ENCODE data around the gene HNRNPM. TPM values are rescaled to one million over a fixed set of nuclear protein-coding genes. Genes with fewer than 3 reads are reported as not detected.

The HNRNPM gene
- total and polyA plus RNA-seq, 2 experiments from 2014 or later: 69.3 to 159 TPM

DNA sequence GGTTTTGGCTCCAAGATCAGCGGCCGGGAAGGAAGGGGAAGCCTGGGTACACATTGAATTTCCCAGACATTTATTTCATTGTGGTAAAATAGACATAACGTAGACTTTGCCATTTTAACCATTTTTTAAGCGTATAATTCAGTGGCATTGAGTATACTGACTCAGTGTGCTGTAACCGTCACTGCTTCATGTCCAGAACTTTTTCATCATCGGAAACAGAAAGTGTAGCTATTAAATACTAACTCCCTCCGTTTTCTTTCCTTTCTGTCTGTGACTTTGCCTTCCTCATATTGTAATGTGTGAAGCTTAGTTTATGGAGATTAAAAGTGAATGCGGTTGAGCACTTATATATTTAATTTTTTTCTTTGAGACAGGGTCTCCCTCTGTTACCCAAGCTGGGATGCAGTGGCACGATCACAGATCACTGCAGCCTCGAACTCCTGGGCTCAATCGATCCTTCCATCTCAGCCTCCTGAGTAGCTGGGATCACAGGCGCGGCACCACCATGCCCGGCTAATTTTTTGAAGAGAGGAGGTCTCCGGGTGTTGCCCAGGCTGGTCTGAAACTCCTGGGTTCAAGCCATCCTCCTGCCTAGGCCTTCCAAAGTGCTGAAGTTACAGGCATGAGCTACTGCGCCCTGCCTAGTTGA, 1.4 kb downstream of the HNRNPM start:
- 33% methylated on average over 16 of the region's 16 CpGs for WGBS (ENCODE audit: low lambda C conversion rate, missing lambda C conversion rate)

DNA sequence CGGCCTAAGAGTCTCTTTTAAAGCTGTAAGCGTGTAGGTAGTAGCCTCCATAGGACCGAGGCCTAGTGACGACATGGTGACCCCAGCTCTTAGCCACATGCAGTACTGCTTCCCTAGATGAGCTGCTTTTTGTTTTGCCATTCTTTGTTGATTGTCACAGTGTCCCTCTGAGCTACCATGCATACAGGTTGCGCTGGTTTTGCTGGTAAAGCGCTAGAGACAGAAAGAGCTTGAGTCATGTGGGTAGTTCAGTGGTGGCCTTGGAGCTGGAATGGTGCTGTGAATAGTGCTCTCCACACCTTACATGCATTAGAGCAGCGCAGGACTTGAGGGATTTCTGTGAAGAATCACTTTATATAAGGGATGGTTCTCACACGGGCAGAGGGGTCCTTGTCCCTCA, 5.1 kb downstream of the HNRNPM start:
- Histone ChIP-seq H3K79me2 (peaks cover 97% of the 10 kb centered on the region), H3K9me2 (replicated peaks; ENCODE audit: insufficient read depth) (no peaks in the 10 kb centered on the region), H3K4me2 (peak overlapping the region; percentile 4), H3K27ac (no peak overlapping the region), H3K36me3 (replicated peaks; ENCODE audit: insufficient read depth, low read depth) (no peaks in the 10 kb centered on the region), H3K27me3 (no peaks in the 10 kb centered on the region), H3K4me3 (no peak overlapping the region), H2AFZ (no peak overlapping the region), H3K9me3 (ENCODE audit: low read depth) (no peaks in the 10 kb centered on the region), H4K20me1 (ENCODE audit: insufficient read depth, poor library complexity, severe bottlenecking) (peaks cover 95% of the 10 kb centered on the region), H3K4me1 (ENCODE audit: insufficient read depth) (peaks cover 53% of the 10 kb centered on the region)
- no peak for DNase-seq (ENCODE audit: low spot score)
- WGBS (ENCODE audit: low lambda C conversion rate, missing lambda C conversion rate): 83% methylated on average over 7 of the region's 8 CpGs
- TF ChIP-seq EZH2phosphoT487 (IDR thresholded peaks at IDR 0.05; ENCODE audit: low read depth, severe bottlenecking, unreplicated experiment) (no peak), CTCF (IDR thresholded peaks at IDR 0.05; ENCODE audit: poor library complexity) (no peak), EZH2 (IDR thresholded peaks at IDR 0.05; ENCODE audit: borderline replicate concordance) (no peak)

More for the DNA sequence above, 1.4 kb downstream of the HNRNPM start:
- H3K9me3 ChIP-seq (ENCODE audit: low read depth): no peaks in the 10 kb centered on the region
- no peaks in the 10 kb centered on the region for H3K27me3 ChIP-seq
- peak overlapping the region; percentile 89 for H3K4me3 ChIP-seq
- H3K4me2 ChIP-seq: peak overlapping the region; percentile 88
- DNase-seq (ENCODE audit: low spot score): no peak
- H3K79me2 ChIP-seq: peaks cover 61% of the 10 kb centered on the region
- H2AFZ ChIP-seq: no peak overlapping the region
- TF ChIP-seq EZH2phosphoT487 (IDR thresholded peaks at IDR 0.05; ENCODE audit: low read depth, severe bottlenecking, unreplicated experiment): no peak
- TF ChIP-seq EZH2 (IDR thresholded peaks at IDR 0.05; ENCODE audit: borderline replicate concordance): no peak
- no peak for TF ChIP-seq CTCF (IDR thresholded peaks at IDR 0.05; ENCODE audit: poor library complexity)
- H3K27ac ChIP-seq: peak overlapping the region; percentile 95
- no peaks in the 10 kb centered on the region for H3K36me3 ChIP-seq (replicated peaks; ENCODE audit: insufficient read depth, low read depth)
- no peaks in the 10 kb centered on the region for H3K9me2 ChIP-seq (replicated peaks; ENCODE audit: insufficient read depth)
- H4K20me1 ChIP-seq (ENCODE audit: insufficient read depth, poor library complexity, severe bottlenecking): peaks cover 59% of the 10 kb centered on the region
- peaks cover 39% of the 10 kb centered on the region for H3K4me1 ChIP-seq (ENCODE audit: insufficient read depth)

DNA sequence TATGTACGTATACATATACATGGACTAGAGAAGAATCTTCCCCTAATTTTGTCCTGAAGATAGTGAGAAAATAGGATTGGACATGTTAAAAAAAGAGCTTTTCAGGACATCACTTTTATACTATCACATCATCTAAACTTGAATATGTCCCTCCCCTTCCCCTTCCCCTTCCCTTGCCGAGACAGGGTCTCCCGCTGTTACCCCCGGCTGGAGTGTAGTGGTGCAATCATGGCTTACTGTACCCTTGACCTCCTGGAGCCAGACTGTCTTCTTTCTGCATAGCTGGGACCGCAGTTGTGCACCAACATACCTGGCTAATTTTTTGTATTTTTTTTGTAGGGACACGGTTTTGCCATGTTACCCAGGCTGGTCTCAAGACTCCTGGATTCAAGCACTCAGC, 6.6 kb downstream of the HNRNPM start:
- Histone ChIP-seq H4K20me1 (ENCODE audit: insufficient read depth, poor library complexity, severe bottlenecking) (peaks cover 98% of the 10 kb centered on the region), H3K4me2 (peak overlapping the region; percentile 62), H3K27me3 (no peaks in the 10 kb centered on the region), H3K9me2 (replicated peaks; ENCODE audit: insufficient read depth) (no peaks in the 10 kb centered on the region), H3K79me2 (peaks cover 98% of the 10 kb centered on the region), H3K36me3 (replicated peaks; ENCODE audit: insufficient read depth, low read depth) (no peaks in the 10 kb centered on the region), H2AFZ (no peak overlapping the region), H3K9me3 (ENCODE audit: low read depth) (no peaks in the 10 kb centered on the region), H3K27ac (peak overlapping the region; percentile 6), H3K4me1 (ENCODE audit: insufficient read depth) (peaks cover 49% of the 10 kb centered on the region), H3K4me3 (no peak overlapping the region)
- DNase-seq (ENCODE audit: low spot score): no peak
- WGBS (ENCODE audit: low lambda C conversion rate, missing lambda C conversion rate): 66% methylated on average over 6 of the region's 6 CpGs
- no peak for TF ChIP-seq EZH2phosphoT487 (IDR thresholded peaks at IDR 0.05; ENCODE audit: low read depth, severe bottlenecking, unreplicated experiment)
- no peak for TF ChIP-seq CTCF (IDR thresholded peaks at IDR 0.05; ENCODE audit: poor library complexity)
- TF ChIP-seq EZH2 (IDR thresholded peaks at IDR 0.05; ENCODE audit: borderline replicate concordance): no peak

All from hepatocyte (in vitro differentiated cells).